ENCODE results near the gene CFAP74. TPM values are rescaled to one million over a fixed set of nuclear protein-coding genes. Genes with fewer than 3 reads are reported as not detected.

The CFAP74 gene
- total and polyA plus RNA-seq, 2 experiments from 2014 or later, result not detected

DNA sequence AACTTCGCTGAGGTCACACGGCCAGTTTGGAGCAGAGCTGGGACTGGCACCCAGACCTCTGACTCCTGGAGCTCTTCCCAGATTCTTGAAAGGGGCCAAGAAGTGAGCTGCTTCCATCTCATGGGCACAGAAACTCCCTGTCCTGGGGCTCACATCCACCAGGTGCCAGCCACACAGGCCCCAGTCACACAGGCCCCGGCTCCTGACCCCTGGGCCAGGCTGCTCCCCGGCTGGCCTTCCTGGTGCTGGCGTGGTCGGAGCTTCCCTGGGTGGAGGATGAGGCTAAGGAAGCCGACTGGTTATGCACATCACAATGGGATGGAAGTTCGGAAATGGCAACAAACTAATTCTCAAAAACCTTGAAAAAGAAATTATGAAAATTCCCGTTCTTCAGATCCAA lies 12.5 kb upstream of the CFAP74 start:
- no peak overlapping the region for H3K4me2 ChIP-seq
- H4K20me1 ChIP-seq (ENCODE audit: insufficient read depth, poor library complexity, severe bottlenecking), result peaks cover 3% of the 10 kb centered on the region
- H3K4me3 ChIP-seq, result no peak overlapping the region
- H3K27ac ChIP-seq, result no peak overlapping the region
- H3K4me1 ChIP-seq (ENCODE audit: insufficient read depth), result peaks cover 3% of the 10 kb centered on the region
- no peaks in the 10 kb centered on the region for H3K9me2 ChIP-seq (replicated peaks; ENCODE audit: insufficient read depth)
- H2AFZ ChIP-seq, result no peak overlapping the region
- 92% methylated on average over 9 of the region's 9 CpGs for WGBS (ENCODE audit: low lambda C conversion rate, missing lambda C conversion rate)
- no peak for DNase-seq (ENCODE audit: low spot score)
- no peak for TF ChIP-seq EZH2phosphoT487 (IDR thresholded peaks at IDR 0.05; ENCODE audit: low read depth, severe bottlenecking, unreplicated experiment)
- no peak for TF ChIP-seq EZH2 (IDR thresholded peaks at IDR 0.05; ENCODE audit: borderline replicate concordance)
- TF ChIP-seq, protein P1, sequence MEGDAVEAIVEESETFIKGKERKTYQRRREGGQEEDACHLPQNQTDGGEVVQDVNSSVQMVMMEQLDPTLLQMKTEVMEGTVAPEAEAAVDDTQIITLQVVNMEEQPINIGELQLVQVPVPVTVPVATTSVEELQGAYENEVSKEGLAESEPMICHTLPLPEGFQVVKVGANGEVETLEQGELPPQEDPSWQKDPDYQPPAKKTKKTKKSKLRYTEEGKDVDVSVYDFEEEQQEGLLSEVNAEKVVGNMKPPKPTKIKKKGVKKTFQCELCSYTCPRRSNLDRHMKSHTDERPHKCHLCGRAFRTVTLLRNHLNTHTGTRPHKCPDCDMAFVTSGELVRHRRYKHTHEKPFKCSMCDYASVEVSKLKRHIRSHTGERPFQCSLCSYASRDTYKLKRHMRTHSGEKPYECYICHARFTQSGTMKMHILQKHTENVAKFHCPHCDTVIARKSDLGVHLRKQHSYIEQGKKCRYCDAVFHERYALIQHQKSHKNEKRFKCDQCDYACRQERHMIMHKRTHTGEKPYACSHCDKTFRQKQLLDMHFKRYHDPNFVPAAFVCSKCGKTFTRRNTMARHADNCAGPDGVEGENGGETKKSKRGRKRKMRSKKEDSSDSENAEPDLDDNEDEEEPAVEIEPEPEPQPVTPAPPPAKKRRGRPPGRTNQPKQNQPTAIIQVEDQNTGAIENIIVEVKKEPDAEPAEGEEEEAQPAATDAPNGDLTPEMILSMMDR (IDR thresholded peaks at IDR 0.05; ENCODE audit: poor library complexity), result no peak
- no peaks in the 10 kb centered on the region for H3K79me2 ChIP-seq
- H3K36me3 ChIP-seq (replicated peaks; ENCODE audit: insufficient read depth, low read depth), result no peaks in the 10 kb centered on the region
- H3K27me3 ChIP-seq, result peaks cover 58% of the 10 kb centered on the region
- no peaks in the 10 kb centered on the region for H3K9me3 ChIP-seq (ENCODE audit: low read depth)

DNA sequence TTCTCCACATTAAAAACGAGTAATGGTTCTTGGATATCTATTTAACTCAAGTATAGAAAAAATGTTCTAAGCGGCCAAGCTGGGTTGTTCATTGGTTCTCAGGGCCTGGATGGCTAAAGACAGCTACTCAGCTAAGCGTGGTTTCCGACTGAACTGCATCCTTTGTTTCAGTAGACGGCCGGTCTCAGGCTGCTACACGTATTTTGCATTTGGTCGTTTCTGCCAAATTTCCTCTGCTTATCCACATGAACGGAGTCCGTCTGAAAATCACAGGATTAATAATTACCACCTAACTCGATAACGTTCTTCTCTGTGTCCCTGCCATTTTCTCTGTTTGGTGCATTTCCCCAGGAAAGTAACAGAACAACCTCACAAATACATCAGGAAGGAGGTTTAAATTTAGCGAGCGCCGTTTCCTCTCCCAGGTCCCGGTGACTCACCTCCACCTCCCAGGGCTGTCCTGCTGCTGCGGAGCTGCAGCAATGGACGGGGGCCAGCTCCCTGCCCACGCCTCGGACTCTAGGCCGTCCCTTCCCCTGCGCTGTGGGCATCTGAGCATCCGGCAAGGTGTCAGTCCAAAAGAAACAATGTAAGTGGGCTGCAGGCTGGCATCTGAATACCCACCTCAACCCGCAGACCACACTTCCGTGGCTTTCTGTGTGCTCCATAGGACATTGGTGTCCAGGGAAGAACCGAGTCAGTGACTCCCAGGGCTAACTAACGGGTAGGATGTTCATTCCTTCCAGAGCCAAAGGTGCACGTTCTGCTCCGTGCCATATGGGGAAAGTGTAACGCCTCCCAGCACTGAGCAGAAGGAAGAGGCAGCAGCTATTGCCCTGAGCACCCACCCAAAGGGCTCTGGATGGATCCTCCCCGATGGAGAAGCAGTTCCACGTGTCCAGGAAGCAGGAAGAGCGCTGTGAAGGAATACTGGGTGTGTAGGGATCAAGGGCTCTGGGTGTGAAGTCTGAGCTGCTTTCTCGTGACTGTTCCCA lies 11.5 kb upstream of the CFAP74 start:
- Histone ChIP-seq H3K27ac (no peak overlapping the region), H3K9me3 (ENCODE audit: low read depth) (no peaks in the 10 kb centered on the region), H4K20me1 (ENCODE audit: insufficient read depth, poor library complexity, severe bottlenecking) (peaks cover 3% of the 10 kb centered on the region), H3K27me3 (peaks cover 47% of the 10 kb centered on the region), H3K9me2 (replicated peaks; ENCODE audit: insufficient read depth) (no peaks in the 10 kb centered on the region), H2AFZ (no peak overlapping the region), H3K79me2 (no peaks in the 10 kb centered on the region), H3K4me1 (ENCODE audit: insufficient read depth) (peaks cover 3% of the 10 kb centered on the region), H3K4me2 (no peak overlapping the region), H3K36me3 (replicated peaks; ENCODE audit: insufficient read depth, low read depth) (no peaks in the 10 kb centered on the region), H3K4me3 (no peak overlapping the region)
- TF ChIP-seq, protein P1 (IDR thresholded peaks at IDR 0.05; ENCODE audit: poor library complexity), result no peak
- TF ChIP-seq EZH2 (IDR thresholded peaks at IDR 0.05; ENCODE audit: borderline replicate concordance), result no peak
- TF ChIP-seq EZH2phosphoT487 (IDR thresholded peaks at IDR 0.05; ENCODE audit: low read depth, severe bottlenecking, unreplicated experiment), result no peak
- no peak for DNase-seq (ENCODE audit: low spot score)
- WGBS (ENCODE audit: low lambda C conversion rate, missing lambda C conversion rate), result 81% methylated on average over 34 of the region's 34 CpGs

DNA sequence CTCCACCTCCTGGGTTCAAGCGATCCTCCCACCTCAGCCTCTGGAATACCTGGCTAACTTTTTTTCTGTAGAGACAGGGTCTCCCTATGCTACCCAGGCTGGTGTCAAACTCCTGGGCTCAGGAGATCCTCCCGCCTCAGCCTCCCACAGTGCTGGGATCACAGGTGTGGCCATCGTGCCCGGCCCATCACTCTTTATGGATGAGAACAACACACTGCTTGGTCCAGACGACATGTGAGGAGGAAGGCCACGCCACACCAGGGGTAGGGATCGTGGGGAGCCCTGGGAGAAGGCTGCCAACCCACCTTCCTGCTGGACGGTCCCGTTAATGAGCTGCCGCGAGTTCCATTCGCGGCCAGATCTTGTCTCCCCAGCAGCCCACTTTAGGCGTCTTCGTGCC lies 10.6 kb upstream of the CFAP74 start:
- Histone ChIP-seq H3K4me3 (no peak overlapping the region), H3K36me3 (replicated peaks; ENCODE audit: insufficient read depth, low read depth) (no peaks in the 10 kb centered on the region), H2AFZ (no peak overlapping the region), H4K20me1 (ENCODE audit: insufficient read depth, poor library complexity, severe bottlenecking) (no peaks in the 10 kb centered on the region), H3K4me2 (no peak overlapping the region), H3K27ac (no peak overlapping the region), H3K79me2 (no peaks in the 10 kb centered on the region), H3K9me3 (ENCODE audit: low read depth) (no peaks in the 10 kb centered on the region), H3K4me1 (ENCODE audit: insufficient read depth) (no peaks in the 10 kb centered on the region), H3K9me2 (replicated peaks; ENCODE audit: insufficient read depth) (no peaks in the 10 kb centered on the region), H3K27me3 (peaks cover 42% of the 10 kb centered on the region)
- WGBS (ENCODE audit: low lambda C conversion rate, missing lambda C conversion rate), result 91% methylated on average over 15 of the region's 15 CpGs
- no peak for DNase-seq (ENCODE audit: low spot score)
- no peak for TF ChIP-seq EZH2 (IDR thresholded peaks at IDR 0.05; ENCODE audit: borderline replicate concordance)
- TF ChIP-seq, protein P1 (IDR thresholded peaks at IDR 0.05; ENCODE audit: poor library complexity), result no peak
- TF ChIP-seq EZH2phosphoT487 (IDR thresholded peaks at IDR 0.05; ENCODE audit: low read depth, severe bottlenecking, unreplicated experiment), result no peak
